K562 (cell line): ENCODE results near the gene KCNAB1. TPM values are rescaled to one million over a fixed set of nuclear protein-coding genes. Genes with fewer than 3 reads are reported as not detected.

ENCODE experiments used
- ATAC-seq: fragments of 200-7000 bp; cut with Tn5 transposase; 3 replicates; pipeline ENCODE4 v1.9.1; 2020; ENCODE audit warnings: moderate library complexity
- BruUV-seq: library from RNA; stranded (reverse); fragments of 400-500 nt; replicated peaks from 2 replicates; lab custom pipeline; 2021; lab: Mats Ljungman, UMichigan
- CTCF ChIA-PET: fragments of 300-600 bp; formaldehyde crosslinking; extraction: SDS; loops from one replicate; lab custom pipeline; 2021; ENCODE audit warnings: low intra/inter-chr PET ratio; lab: Yijun Ruan, JAX
- POLR2A ChIA-PET: fragments of 300-600, 350-650 bp; sonication (Branson Sonifier 250); formaldehyde crosslinking; extraction: SDS; loops from one replicate; lab custom pipeline; 2021; ENCODE audit warnings: antibody characterized with exemption, inconsistent platforms; lab: Yijun Ruan, JAX
- DNase-seq, 4 experiments: peaks; one replicate each; pipeline versions ENCODE4 v3.0.0 to v3.0.0-alpha.2; 2011 to 2018; ENCODE audit warnings: low spot score in 3 of 4, mixed read lengths in 3 of 4; ENCODE audit errors: extremely low read depth in 1 of 4
- FAIRE-seq: peaks from 2 replicates; lab custom pipeline; 2011; peaks lifted over from hg19 to GRCh38; lab: Jason Lieb, UNC
- H2AFZ ChIP-seq: 2 replicates; pipeline ENCODE4 v1.6.0; 2011; ENCODE audit warnings: low read depth, low read length, control low read depth, inconsistent platforms
- H3K27ac ChIP-seq: fragments of 200-600 bp; 3 replicates; pipeline ENCODE4 v1.8.0; 2011; ENCODE audit warnings: low read depth, mild to moderate bottlenecking, control low read depth, inconsistent platforms, low read length, moderate library complexity, mixed read lengths; ENCODE audit errors: extremely low read depth
- H3K27me3 ChIP-seq, 2 experiments: fragments of 300-600 bp in 1 of 2; 2 replicates in 1 of 2; 3 replicates in 1 of 2; pipeline versions ENCODE4 v1.6.0 to v1.8.0; 2011; ENCODE audit warnings: inconsistent platforms in 2 of 2, low read length in 2 of 2, mild to moderate bottlenecking in 1 of 2, mixed read lengths in 1 of 2, moderate library complexity in 1 of 2; ENCODE audit not compliant: control insufficient read depth in 2 of 2, insufficient read depth in 2 of 2
- H3K36me3 ChIP-seq: fragments of 300-600 bp; 3 replicates; pipeline ENCODE4 v1.8.0; 2011; ENCODE audit warnings: mild to moderate bottlenecking, low read length, inconsistent platforms; ENCODE audit not compliant: control insufficient read depth, insufficient read depth
- H3K4me1 ChIP-seq, 2 experiments: fragments of 200-600 bp in 1 of 2; replicated peaks in 1 of 2; 2 replicates in 1 of 2; 3 replicates in 1 of 2; pipeline versions ENCODE4 v1.5.1 to v1.8.0; 2011; ENCODE audit warnings: inconsistent platforms in 2 of 2, low read length in 2 of 2, mild to moderate bottlenecking in 1 of 2, mixed read lengths in 1 of 2, moderate library complexity in 1 of 2; ENCODE audit not compliant: control insufficient read depth in 2 of 2, insufficient read depth in 2 of 2
- H3K4me2 ChIP-seq: 2 replicates; pipeline ENCODE4 v1.6.1; 2011; ENCODE audit warnings: low read length, control low read depth, inconsistent platforms, mixed read lengths; ENCODE audit not compliant: insufficient read depth
- H3K4me3 ChIP-seq: fragments of 200-600 bp; sonication (generic), shearing (Covaris generic); 2 replicates; pipeline ENCODE4 v1.5.1; 2016; ENCODE audit warnings: control low read depth, inconsistent platforms
- H3K79me2 ChIP-seq: fragments of 200-600 bp; 3 replicates; pipeline ENCODE4 v1.8.0; 2011; ENCODE audit warnings: low read length, inconsistent platforms; ENCODE audit not compliant: control insufficient read depth, insufficient read depth
- H3K9ac ChIP-seq, 2 experiments: 2 replicates each; pipeline versions ENCODE4 v1.6.0 to v1.6.1; 2011; ENCODE audit warnings: low read depth in 2 of 2, low read length in 2 of 2, control low read depth in 1 of 2, inconsistent platforms in 1 of 2, mild to moderate bottlenecking in 1 of 2, mixed read lengths in 1 of 2; ENCODE audit not compliant: insufficient read depth in 1 of 2
- H3K9me1 ChIP-seq: one replicate; pipeline ENCODE4 v1.6.0; 2011; ENCODE audit warnings: inconsistent platforms, mild to moderate bottlenecking, low read length, moderate library complexity; ENCODE audit not compliant: control insufficient read depth, insufficient read depth
- H3K9me3 ChIP-seq: replicated peaks from 2 replicates; pipeline ENCODE4 v1.5.1; 2011; ENCODE audit warnings: low read depth, low read length, inconsistent platforms; ENCODE audit not compliant: control insufficient read depth, insufficient read depth
- H4K20me1 ChIP-seq: replicated peaks from 2 replicates; pipeline ENCODE4 v1.6.1; 2011; ENCODE audit warnings: low read length, inconsistent platforms, mixed read lengths; ENCODE audit not compliant: control insufficient read depth, insufficient read depth
- ETS2 ChIP-seq: IDR thresholded peaks from 2 replicates; pipeline ENCODE4 v1.6.1; 2016; ENCODE audit warnings: borderline replicate concordance, missing genetic modification characterization, mild to moderate bottlenecking, moderate library complexity, missing compliant biosample characterization; ENCODE audit not compliant: poor library complexity, severe bottlenecking
- HEY1 ChIP-seq: fragments of 250-450 bp; sonication (Bioruptor Pico); IDR thresholded peaks from 2 replicates; pipeline ENCODE4 v1.5.0; 2020; ENCODE audit warnings: mild to moderate bottlenecking, moderate library complexity, borderline replicate concordance
- MCM2 ChIP-seq: fragments of 450-650 bp; IDR thresholded peaks from 2 replicates; pipeline ENCODE4 v1.6.1; 2017; ENCODE audit warnings: low read depth, mild to moderate bottlenecking
- MIER1 ChIP-seq: fragments of 450-650 bp; IDR thresholded peaks from 2 replicates; pipeline ENCODE4 v1.6.1; 2016; ENCODE audit warnings: antibody characterized with exemption, mild to moderate bottlenecking, low read depth
- SMAD4 ChIP-seq: fragments of 250-450 bp; sonication (Bioruptor Pico); conservative IDR thresholded peaks from 2 replicates; pipeline ENCODE4 v1.8.0; 2021; ENCODE audit warnings: inconsistent platforms, mild to moderate bottlenecking, moderate library complexity
- THRAP3 ChIP-seq: fragments of 450-650 bp; IDR thresholded peaks from 2 replicates; pipeline ENCODE4 v1.6.1; 2016; ENCODE audit warnings: mild to moderate bottlenecking, inconsistent platforms, borderline replicate concordance
- ZKSCAN8 ChIP-seq: fragments of 200-800 bp; sonication (Bioruptor generic); IDR thresholded peaks from 2 replicates; pipeline ENCODE4 v1.6.1; 2016; ENCODE audit warnings: missing genetic modification characterization, missing compliant biosample characterization
- ZNF133 ChIP-seq: fragments of 250-450 bp; sonication (Bioruptor Pico); IDR thresholded peaks from 2 replicates; pipeline ENCODE4 v1.4.0; 2020; ENCODE audit warnings: mild to moderate bottlenecking
- ZSCAN32 ChIP-seq: fragments of 450-650 bp; formaldehyde crosslinking; IDR thresholded peaks from 2 replicates; pipeline ENCODE4 v1.4.0; 2020; ENCODE audit warnings: mild to moderate bottlenecking, moderate library complexity
- WGBS: fragments of 100-300 bp; shearing (Covaris generic); methylation state at CpG from one replicate; pipeline ENCODE4 v1.1.6; 2016; ENCODE audit warnings: low coverage, mixed read lengths; ENCODE audit not compliant: insufficient coverage; ENCODE audit errors: missing lambda C conversion rate; 5-methylcytosine and 5-hydroxymethylcytosine counted together
- in situ Hi-C: fragments of 300-500 bp; cut with MboI; formaldehyde crosslinking; loops from 4 replicates; pipeline ENCODE4 v1.15.0; 2018; ENCODE audit warnings: inconsistent platforms, mixed read lengths
- intact Hi-C: fragments of 100-400 bp; cut with micrococcal nuclease; formaldehyde crosslinking; loops from 2 replicates; pipeline ENCODE4 v1.14.2; 2022
- polyA plus RNA-seq, 8 experiments: library from polyadenylated mRNA; depleted of rRNA in 4 of 8; stranded (reverse) in 5 of 8; unstranded in 3 of 8; fragments of >200 nt; fragmentation: Nextera tagmentation in 2 of 8; fragmentation: Illumina TruSeq in 1 of 8; extraction: Ambion mirVana in 2 of 8; extraction: Trizol in 1 of 8; gene quantifications; 2 replicates each; pipeline versions ENCODE4 v1.2.1 to v1.2.3, GENCODE V29; 2011 to 2014; ENCODE audit warnings: inconsistent platforms in 1 of 8, missing spikeins in 1 of 8
- total RNA-seq, 7 experiments: library from RNA; depleted of rRNA in 6 of 7; stranded (reverse); fragments of >200 nt in 6 of 7; fragmentation: Illumina TruSeq in 2 of 7; extraction: Trizol in 2 of 7; gene quantifications; 2 replicates each; pipeline versions ENCODE4 v1.2.1 to v1.2.3, GENCODE V29; 2011 to 2021; ENCODE audit warnings: low replicate concordance in 1 of 7
- TF ChIP-seq, protein P1 (sequence below): sonication (generic); formaldehyde crosslinking; IDR thresholded peaks from 2 replicates; pipeline ENCODE4 v1.8.0; 2023; ENCODE audit warnings: mild to moderate bottlenecking, missing genetic modification reagents
- TF ChIP-seq, protein P2 (sequence below), 2 experiments: fragments of 450-650 bp; IDR thresholded peaks; 2 replicates each; pipeline ENCODE4 v1.6.1; 2016; ENCODE audit warnings: mild to moderate bottlenecking in 2 of 2, borderline replicate concordance in 1 of 2, low read depth in 1 of 2, moderate library complexity in 1 of 2

The KCNAB1 gene
- total and polyA plus RNA-seq, 9 of the 15 experiments (the other 6 are each of a cell fraction or from before 2014, with no cell fraction given), result 0.14 to 1.2 (median 0.51) TPM

DNA sequence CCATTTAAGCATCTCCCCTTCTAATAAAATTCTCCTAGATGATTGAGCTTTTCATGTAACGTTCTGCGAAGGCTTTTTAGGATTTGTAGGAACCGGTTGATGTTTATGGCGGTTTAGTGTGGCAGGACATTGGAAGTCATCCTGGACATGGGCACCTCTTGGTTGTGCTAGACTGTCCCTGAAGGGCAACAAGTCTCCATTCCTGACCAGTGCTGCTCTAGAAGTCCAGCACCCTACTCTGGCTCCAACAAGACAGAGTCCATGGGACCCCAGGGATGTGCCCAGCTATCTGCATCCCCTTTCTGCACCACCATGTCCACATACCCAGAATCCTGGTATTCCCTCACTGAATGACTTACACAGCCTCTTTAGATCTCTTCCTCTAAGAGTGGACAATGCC, 46.4 kb downstream of the KCNAB1 start:
- ChIA-PET POLR2A (no interaction called here), CTCF (no interaction called here)
- ATAC-seq (no peak), DNase-seq (no peak), FAIRE-seq (no peak)
- H3K36me3 ChIP-seq, result no peaks in the 10 kb centered on the region
- H4K20me1 ChIP-seq, result no peaks in the 10 kb centered on the region
- intact Hi-C loops (no loop called here), in situ Hi-C loops (loop anchor here (25.0 kb wide), 2 partner anchors 220 to 345 kb away; no protein-coding TSS in a partner anchor)
- BruUV-seq, result no TSS peak
- H2AFZ ChIP-seq, result no peak overlapping the region
- H3K4me1 ChIP-seq, result no peaks in the 10 kb centered on the region
- no peak overlapping the region for H3K4me2 ChIP-seq
- H3K9ac ChIP-seq, result no peak overlapping the region
- no peaks in the 10 kb centered on the region for H3K9me1 ChIP-seq
- 0% methylated on average over 4 of the region's 4 CpGs for WGBS
- H3K27me3 ChIP-seq, result peaks cover 3 to 13% of the 10 kb centered on the region in 2 experiments; a peak in 4 of 5 replicates
- H3K27ac ChIP-seq, result no peak overlapping the region
- no peaks in the 10 kb centered on the region for H3K79me2 ChIP-seq
- H3K9me3 ChIP-seq, result no peaks in the 10 kb centered on the region
- H3K4me3 ChIP-seq, result no peak overlapping the region
- TF ChIP-seq, protein P1, sequence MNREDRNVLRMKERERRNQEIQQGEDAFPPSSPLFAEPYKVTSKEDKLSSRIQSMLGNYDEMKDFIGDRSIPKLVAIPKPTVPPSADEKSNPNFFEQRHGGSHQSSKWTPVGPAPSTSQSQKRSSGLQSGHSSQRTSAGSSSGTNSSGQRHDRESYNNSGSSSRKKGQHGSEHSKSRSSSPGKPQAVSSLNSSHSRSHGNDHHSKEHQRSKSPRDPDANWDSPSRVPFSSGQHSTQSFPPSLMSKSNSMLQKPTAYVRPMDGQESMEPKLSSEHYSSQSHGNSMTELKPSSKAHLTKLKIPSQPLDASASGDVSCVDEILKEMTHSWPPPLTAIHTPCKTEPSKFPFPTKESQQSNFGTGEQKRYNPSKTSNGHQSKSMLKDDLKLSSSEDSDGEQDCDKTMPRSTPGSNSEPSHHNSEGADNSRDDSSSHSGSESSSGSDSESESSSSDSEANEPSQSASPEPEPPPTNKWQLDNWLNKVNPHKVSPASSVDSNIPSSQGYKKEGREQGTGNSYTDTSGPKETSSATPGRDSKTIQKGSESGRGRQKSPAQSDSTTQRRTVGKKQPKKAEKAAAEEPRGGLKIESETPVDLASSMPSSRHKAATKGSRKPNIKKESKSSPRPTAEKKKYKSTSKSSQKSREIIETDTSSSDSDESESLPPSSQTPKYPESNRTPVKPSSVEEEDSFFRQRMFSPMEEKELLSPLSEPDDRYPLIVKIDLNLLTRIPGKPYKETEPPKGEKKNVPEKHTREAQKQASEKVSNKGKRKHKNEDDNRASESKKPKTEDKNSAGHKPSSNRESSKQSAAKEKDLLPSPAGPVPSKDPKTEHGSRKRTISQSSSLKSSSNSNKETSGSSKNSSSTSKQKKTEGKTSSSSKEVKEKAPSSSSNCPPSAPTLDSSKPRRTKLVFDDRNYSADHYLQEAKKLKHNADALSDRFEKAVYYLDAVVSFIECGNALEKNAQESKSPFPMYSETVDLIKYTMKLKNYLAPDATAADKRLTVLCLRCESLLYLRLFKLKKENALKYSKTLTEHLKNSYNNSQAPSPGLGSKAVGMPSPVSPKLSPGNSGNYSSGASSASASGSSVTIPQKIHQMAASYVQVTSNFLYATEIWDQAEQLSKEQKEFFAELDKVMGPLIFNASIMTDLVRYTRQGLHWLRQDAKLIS (CRISPR knock-in tag), result no peak
- TF ChIP-seq ETS2 (tag), result no peak
- no peak for TF ChIP-seq MCM2
- TF ChIP-seq, protein P2, sequence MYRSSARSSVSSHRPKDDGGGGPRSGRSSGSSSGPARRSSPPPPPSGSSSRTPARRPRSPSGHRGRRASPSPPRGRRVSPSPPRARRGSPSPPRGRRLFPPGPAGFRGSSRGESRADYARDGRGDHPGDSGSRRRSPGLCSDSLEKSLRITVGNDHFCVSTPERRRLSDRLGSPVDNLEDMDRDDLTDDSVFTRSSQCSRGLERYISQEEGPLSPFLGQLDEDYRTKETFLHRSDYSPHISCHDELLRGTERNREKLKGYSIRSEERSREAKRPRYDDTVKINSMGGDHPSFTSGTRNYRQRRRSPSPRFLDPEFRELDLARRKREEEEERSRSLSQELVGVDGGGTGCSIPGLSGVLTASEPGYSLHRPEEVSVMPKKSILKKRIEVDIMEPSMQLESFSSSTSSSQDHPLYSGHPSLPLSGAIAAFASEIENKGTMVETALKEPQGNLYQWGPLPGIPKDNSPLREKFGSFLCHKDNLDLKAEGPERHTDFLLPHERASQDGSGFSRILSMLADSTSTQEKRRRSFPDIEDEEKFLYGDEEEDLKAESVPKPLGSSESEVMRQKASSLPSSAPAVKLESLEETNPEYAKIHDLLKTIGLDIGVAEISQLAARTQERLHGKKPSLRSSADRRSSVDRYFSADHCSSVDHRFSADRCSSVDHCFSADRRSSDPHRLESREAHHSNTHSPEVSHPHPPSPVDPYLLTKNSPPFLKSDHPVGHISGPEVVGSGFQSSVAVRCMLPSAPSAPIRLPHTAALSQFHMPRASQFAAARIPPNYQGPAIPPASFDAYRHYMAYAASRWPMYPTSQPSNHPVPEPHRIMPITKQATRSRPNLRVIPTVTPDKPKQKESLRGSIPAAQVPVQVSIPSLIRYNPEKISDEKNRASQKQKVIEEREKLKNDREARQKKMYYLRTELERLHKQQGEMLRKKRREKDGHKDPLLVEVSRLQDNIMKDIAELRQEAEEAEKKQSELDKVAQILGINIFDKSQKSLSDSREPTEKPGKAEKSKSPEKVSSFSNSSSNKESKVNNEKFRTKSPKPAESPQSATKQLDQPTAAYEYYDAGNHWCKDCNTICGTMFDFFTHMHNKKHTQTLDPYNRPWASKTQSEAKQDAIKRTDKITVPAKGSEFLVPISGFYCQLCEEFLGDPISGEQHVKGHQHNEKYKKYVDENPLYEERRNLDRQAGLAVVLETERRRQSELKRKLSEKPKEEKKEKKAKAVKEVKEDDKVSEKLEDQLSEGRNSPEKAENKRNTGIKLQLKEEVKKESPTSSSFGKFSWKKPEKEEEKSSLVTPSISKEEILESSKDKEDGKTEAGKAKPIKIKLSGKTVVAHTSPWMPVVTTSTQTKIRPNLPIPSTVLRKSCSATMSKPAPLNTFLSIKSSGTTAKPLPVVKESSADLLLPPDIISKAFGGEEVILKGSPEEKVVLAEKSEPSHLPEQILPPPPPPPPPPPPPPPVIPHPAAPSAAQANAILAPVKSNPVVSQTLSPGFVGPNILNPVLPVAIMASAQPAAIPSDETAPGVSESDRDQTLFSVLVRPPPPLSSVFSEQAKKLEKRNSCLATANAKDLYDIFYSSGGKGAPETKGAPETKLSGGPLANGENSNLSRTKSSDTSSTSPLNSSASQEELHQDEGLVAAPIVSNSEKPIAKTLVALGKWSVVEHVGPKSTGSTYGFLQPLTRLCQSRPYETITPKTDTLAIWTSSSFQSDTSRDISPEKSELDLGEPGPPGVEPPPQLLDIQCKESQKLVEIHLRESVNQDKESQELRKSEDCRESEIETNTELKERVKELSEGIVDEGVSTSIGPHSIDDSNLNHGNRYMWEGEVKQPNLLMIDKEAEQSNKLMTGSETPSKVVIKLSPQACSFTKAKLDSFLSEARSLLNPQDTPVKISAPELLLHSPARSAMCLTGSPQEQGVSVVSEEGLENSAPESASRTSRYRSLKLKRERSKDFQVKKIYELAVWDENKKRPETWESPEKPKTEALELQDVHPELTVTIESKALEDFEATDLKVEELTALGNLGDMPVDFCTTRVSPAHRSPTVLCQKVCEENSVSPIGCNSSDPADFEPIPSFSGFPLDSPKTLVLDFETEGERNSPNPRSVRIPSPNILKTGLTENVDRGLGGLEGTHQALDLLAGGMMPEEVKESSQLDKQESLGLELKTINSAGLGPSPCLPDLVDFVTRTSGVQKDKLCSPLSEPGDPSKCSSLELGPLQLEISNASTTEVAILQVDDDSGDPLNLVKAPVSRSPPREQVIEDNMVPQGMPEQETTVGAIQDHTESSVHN (IDR thresholded peaks at IDR 0.05; ENCODE audit: borderline replicate concordance in 1 of 2, low read depth in 1 of 2), result no peak
- no peak for TF ChIP-seq MIER1
- no peak for TF ChIP-seq SMAD4 (CRISPR knock-in tag)
- TF ChIP-seq ZSCAN32 (CRISPR knock-in tag), result no peak
- TF ChIP-seq HEY1 (CRISPR knock-in tag), result no peak
- TF ChIP-seq ZKSCAN8 (CRISPR knock-in tag), result no peak
- no peak for TF ChIP-seq THRAP3
- no peak for TF ChIP-seq ZNF133 (CRISPR knock-in tag)
